K562 (cell line): ENCODE data around the gene CS. TPM values are rescaled to one million over a fixed set of nuclear protein-coding genes. Genes with fewer than 3 reads are reported as not detected.

Experiments used
- ARID3B ChIP-seq: fragments of 250-450 bp; sonication (Bioruptor Pico); IDR thresholded peaks from 2 replicates; pipeline ENCODE4 v1.4.0; 2020; ENCODE audit warnings: borderline replicate concordance
- BRD4 ChIP-seq: fragments of 200-600 bp; sonication (generic); IDR thresholded peaks from 2 replicates; pipeline ENCODE4 v1.6.1; 2017; ENCODE audit warnings: inconsistent platforms
- BRF2 ChIP-seq: IDR thresholded peaks from 3 replicates; pipeline ENCODE4 v1.6.1; 2011; ENCODE audit warnings: borderline replicate concordance, mild to moderate bottlenecking; ENCODE audit not compliant: insufficient read length, insufficient read depth
- COPS2 ChIP-seq: fragments of 450-650 bp; conservative IDR thresholded peaks from 2 replicates; pipeline ENCODE4 v1.6.1; 2016; ENCODE audit warnings: mild to moderate bottlenecking, moderate library complexity
- CTCFL ChIP-seq: IDR thresholded peaks from 2 replicates; pipeline ENCODE4 v1.6.1; 2011; ENCODE audit warnings: borderline replicate concordance, low read depth, mild to moderate bottlenecking, moderate library complexity, low read length; ENCODE audit not compliant: insufficient read depth, poor library complexity, severe bottlenecking
- HCFC1 ChIP-seq: IDR thresholded peaks from 2 replicates; pipeline ENCODE4 v1.6.1; 2012; ENCODE audit warnings: low read depth, low read length, improper control_type of control experiment
- ILK ChIP-seq: fragments of 450-650 bp; IDR thresholded peaks from 2 replicates; pipeline ENCODE4 v1.6.1; 2016; ENCODE audit warnings: missing genetic modification characterization, low read depth, mild to moderate bottlenecking, missing compliant biosample characterization, moderate library complexity, borderline replicate concordance
- NEUROD1 ChIP-seq: fragments of 150-350 bp; IDR thresholded peaks from 2 replicates; pipeline ENCODE4 v1.6.1; 2014; ENCODE audit warnings: borderline replicate concordance, low read length, low read depth; ENCODE audit not compliant: partially characterized antibody
- PTBP1 ChIP-seq: fragments of 200-400 bp; formaldehyde crosslinking; IDR thresholded peaks from 2 replicates; pipeline ENCODE4 v1.6.1; 2017; ENCODE audit warnings: low read depth, low read length
- ZBTB49 ChIP-seq: sonication (generic); formaldehyde crosslinking; IDR thresholded peaks from 2 replicates; pipeline ENCODE4 v1.8.0; 2022; ENCODE audit warnings: missing genetic modification reagents, mild to moderate bottlenecking, borderline replicate concordance
- ZBTB5 ChIP-seq: fragments of 450-650 bp; IDR thresholded peaks from 2 replicates; pipeline ENCODE4 v1.6.1; 2017; ENCODE audit warnings: antibody characterized with exemption
- ZBTB8A ChIP-seq: fragments of 450-650 bp; IDR thresholded peaks from 2 replicates; pipeline ENCODE4 v1.6.1; 2018; ENCODE audit warnings: mild to moderate bottlenecking, moderate library complexity; ENCODE audit not compliant: partially characterized antibody
- ZNF232 ChIP-seq: sonication (generic); formaldehyde crosslinking; IDR thresholded peaks from 2 replicates; pipeline ENCODE4 v1.8.0; 2022; ENCODE audit warnings: mild to moderate bottlenecking, missing genetic modification reagents
- ZNF280B ChIP-seq: fragments of 250-450 bp; sonication (Bioruptor Pico); IDR thresholded peaks from 2 replicates; pipeline ENCODE4 v1.5.1; 2021; ENCODE audit warnings: mild to moderate bottlenecking
- ZNF431 ChIP-seq: sonication (generic); formaldehyde crosslinking; IDR thresholded peaks from 2 replicates; pipeline ENCODE4 v1.8.0; 2022; ENCODE audit warnings: mild to moderate bottlenecking, missing genetic modification reagents
- polyA plus RNA-seq, 8 experiments: library from polyadenylated mRNA; depleted of rRNA in 4 of 8; stranded (reverse) in 5 of 8; unstranded in 3 of 8; fragments of >200 nt; fragmentation: Nextera tagmentation in 2 of 8; fragmentation: Illumina TruSeq in 1 of 8; extraction: Ambion mirVana in 2 of 8; extraction: Trizol in 1 of 8; gene quantifications; 2 replicates each; pipeline versions ENCODE4 v1.2.1 to v1.2.3, GENCODE V29; 2011 to 2014; ENCODE audit warnings: inconsistent platforms in 1 of 8, missing spikeins in 1 of 8
- total RNA-seq, 7 experiments: library from RNA; depleted of rRNA in 6 of 7; stranded (reverse); fragments of >200 nt in 6 of 7; fragmentation: Illumina TruSeq in 2 of 7; extraction: Trizol in 2 of 7; gene quantifications; 2 replicates each; pipeline versions ENCODE4 v1.2.1 to v1.2.3, GENCODE V29; 2011 to 2021; ENCODE audit warnings: low replicate concordance in 1 of 7

The CS gene
- total and polyA plus RNA-seq, 9 of the 15 experiments (the other 6 are each of a cell fraction or from before 2014, with no cell fraction given): 99.9 to 390 (median 149) TPM

GRCh38 chr12:56336361-56337167, 36.4 kb upstream of the CS start (continued):
- no peak for TF ChIP-seq ZNF232
- no peak for TF ChIP-seq CTCFL
- no peak for TF ChIP-seq COPS2
- no peak for TF ChIP-seq ILK
- no peak for TF ChIP-seq ZBTB49 (CRISPR knock-in tag)
- 0 out of 2 replicates have a peak, but pooled peaks have one; percentile 18 for TF ChIP-seq ZBTB5
- no peak for TF ChIP-seq ARID3B (CRISPR knock-in tag)
- peak; percentile 55; the same call in 1 of the 2 replicates for TF ChIP-seq HCFC1
- peak; percentile 91; the same call in 1 of the 2 replicates for TF ChIP-seq BRD4
- no peak for TF ChIP-seq ZNF280B (CRISPR knock-in tag)
- TF ChIP-seq NEUROD1: peak; percentile 48
- no peak for TF ChIP-seq ZNF431 (CRISPR knock-in tag)
- no peak for TF ChIP-seq ZBTB8A
- no peak for TF ChIP-seq BRF2
- no peak for TF ChIP-seq PTBP1
